Endothelial cell (in vitro differentiated cells): ENCODE results near the gene NOC4L. TPM values are rescaled to one million over a fixed set of nuclear protein-coding genes. Genes with fewer than 3 reads are reported as not detected.

Experiments used
- DNase-seq: peaks from one replicate; pipeline ENCODE4 v3.0.0; 2021; ENCODE audit warnings: low spot score
- H3K27ac Mint-ChIP-seq: one replicate; pipeline ENCODE4 v1.8.0; 2021; ENCODE audit warnings: mixed read lengths, inconsistent platforms; ENCODE audit not compliant: unreplicated experiment
- H3K27me3 Mint-ChIP-seq: one replicate; pipeline ENCODE4 v1.8.0; 2021; ENCODE audit warnings: mild to moderate bottlenecking, moderate library complexity, mixed read lengths, inconsistent platforms; ENCODE audit not compliant: unreplicated experiment
- H3K36me3 Mint-ChIP-seq: one replicate; pipeline ENCODE4 v1.8.0; 2021; ENCODE audit warnings: mild to moderate bottlenecking, low read depth, mixed read lengths, inconsistent platforms; ENCODE audit not compliant: unreplicated experiment
- H3K4me1 Mint-ChIP-seq: one replicate; pipeline ENCODE4 v1.8.0; 2021; ENCODE audit warnings: mild to moderate bottlenecking, mixed read lengths, inconsistent platforms; ENCODE audit not compliant: unreplicated experiment
- H3K4me3 Mint-ChIP-seq: one replicate; pipeline ENCODE4 v1.8.0; 2021; ENCODE audit warnings: mild to moderate bottlenecking, mixed read lengths, inconsistent platforms; ENCODE audit not compliant: unreplicated experiment
- H3K9me3 Mint-ChIP-seq: one replicate; pipeline ENCODE4 v1.8.0; 2021; ENCODE audit warnings: mixed read lengths, inconsistent platforms; ENCODE audit not compliant: unreplicated experiment
- total RNA-seq: library from RNA; stranded (reverse); fragmentation: NEBNext Ultra II Directional; extraction: Animal tissue kit (Norgen Biotek cat#: 25700); gene quantifications from one replicate; pipeline ENCODE4 v1.2.1, GENCODE V29; 2021; ENCODE audit not compliant: unreplicated experiment
- TF ChIP-seq, protein P1 (sequence below): fragments of 200-600 bp; sonication (generic); IDR thresholded peaks from one replicate; pipeline ENCODE4 v1.5.0; 2021; ENCODE audit warnings: antibody characterized with exemption; ENCODE audit not compliant: unreplicated experiment

NOC4L gene
- total RNA-seq, 1 donor from 2014 or later: 18.2 TPM

DNA sequence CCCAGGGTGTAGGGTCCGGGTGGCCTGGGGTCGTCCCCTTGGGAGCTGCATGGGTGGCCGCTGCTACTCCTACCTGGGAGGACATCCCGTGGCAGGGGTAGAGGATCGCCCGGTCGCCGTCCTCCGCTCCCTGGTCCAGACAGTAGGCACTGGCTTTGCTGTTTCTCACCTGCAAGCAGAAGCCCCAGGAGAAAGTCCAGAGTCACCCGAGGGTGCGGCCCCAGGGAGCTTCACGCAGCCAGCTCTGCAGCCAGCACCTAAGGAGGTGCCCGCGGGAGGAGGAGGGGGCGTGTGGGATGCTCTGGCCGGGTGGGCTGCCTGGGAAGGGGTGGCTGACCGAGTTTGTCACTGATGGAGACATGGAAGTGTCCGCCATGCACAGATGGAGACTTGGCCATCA lies 54.8 kb downstream of the NOC4L start:
- H3K27ac Mint-ChIP-seq: no peak overlapping the region
- H3K4me1 Mint-ChIP-seq: no peaks in the 10 kb centered on the region
- H3K36me3 Mint-ChIP-seq: no peaks in the 10 kb centered on the region
- no peak overlapping the region for H3K4me3 Mint-ChIP-seq
- DNase-seq: no peak
- TF ChIP-seq, protein P1, sequence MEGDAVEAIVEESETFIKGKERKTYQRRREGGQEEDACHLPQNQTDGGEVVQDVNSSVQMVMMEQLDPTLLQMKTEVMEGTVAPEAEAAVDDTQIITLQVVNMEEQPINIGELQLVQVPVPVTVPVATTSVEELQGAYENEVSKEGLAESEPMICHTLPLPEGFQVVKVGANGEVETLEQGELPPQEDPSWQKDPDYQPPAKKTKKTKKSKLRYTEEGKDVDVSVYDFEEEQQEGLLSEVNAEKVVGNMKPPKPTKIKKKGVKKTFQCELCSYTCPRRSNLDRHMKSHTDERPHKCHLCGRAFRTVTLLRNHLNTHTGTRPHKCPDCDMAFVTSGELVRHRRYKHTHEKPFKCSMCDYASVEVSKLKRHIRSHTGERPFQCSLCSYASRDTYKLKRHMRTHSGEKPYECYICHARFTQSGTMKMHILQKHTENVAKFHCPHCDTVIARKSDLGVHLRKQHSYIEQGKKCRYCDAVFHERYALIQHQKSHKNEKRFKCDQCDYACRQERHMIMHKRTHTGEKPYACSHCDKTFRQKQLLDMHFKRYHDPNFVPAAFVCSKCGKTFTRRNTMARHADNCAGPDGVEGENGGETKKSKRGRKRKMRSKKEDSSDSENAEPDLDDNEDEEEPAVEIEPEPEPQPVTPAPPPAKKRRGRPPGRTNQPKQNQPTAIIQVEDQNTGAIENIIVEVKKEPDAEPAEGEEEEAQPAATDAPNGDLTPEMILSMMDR: no peak
- H3K9me3 Mint-ChIP-seq: no peaks in the 10 kb centered on the region
- H3K27me3 Mint-ChIP-seq: peaks cover 4% of the 10 kb centered on the region

DNA sequence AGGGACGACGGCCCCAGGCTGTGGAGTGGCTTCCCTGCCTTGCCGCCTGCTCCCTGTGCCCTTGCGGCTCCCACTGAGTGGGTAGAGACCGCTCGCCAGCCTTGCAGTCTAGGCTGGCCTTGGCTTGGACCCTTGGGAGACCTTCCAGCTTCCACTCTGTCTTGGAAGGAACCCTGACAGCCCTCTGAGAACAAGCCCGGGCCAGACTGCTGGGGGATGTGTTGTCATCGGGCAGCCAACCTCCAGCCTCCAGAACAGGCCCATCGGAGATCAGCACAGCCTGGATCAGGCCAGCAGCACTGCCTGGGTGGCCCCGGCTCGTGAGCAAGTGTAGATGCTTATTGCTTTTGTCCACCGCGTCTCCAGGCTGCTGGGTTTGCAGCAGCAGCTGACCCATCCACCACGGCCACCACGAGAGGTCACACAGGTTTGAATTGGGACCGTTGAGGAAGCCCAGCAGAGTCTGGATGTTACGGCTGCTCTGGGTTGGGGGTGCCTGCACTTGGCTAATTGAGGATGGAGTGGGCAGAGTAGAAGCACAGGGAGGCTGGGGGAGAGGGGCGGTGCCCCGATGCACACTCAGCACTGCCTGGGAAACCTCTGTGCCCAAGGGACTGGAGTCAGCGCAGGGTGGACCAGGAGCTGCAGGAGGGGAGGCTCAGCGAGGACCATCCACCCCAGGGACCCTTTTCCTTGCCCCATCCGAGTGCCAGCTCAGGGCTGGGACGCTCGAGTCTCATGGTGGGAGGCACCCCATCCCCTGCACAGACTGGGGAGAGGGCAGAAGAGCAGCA lies 55.5 kb downstream of the NOC4L start:
- DNase-seq: no peak
- Mint-ChIP-seq H3K4me1 (no peaks in the 10 kb centered on the region), H3K27ac (no peak overlapping the region), H3K9me3 (no peaks in the 10 kb centered on the region), H3K36me3 (no peaks in the 10 kb centered on the region), H3K27me3 (peaks cover 6% of the 10 kb centered on the region), H3K4me3 (no peak overlapping the region)
- TF ChIP-seq, protein P1: no peak

DNA sequence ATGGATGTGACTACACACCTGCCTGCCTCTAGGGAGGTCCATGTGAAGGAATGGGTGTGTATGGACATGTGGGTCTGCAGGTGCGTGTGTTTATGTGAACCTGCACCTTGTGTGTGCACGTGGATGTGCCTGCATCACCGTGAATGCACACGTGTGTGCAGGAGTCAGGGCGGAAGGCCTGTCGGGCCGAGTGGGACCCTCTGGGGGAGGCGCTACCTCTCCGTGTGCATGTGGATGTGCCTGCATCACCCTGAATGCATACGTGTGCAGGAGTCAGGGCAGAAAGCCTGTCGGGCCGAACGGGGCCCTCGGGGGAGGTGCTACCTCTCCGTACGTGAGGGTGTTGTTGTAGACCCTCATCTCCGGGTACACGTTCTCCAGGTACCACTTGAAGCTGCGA lies 56.5 kb downstream of the NOC4L start:
- peaks cover 6% of the 10 kb centered on the region for H3K27me3 Mint-ChIP-seq
- no peak overlapping the region for H3K4me3 Mint-ChIP-seq
- H3K36me3 Mint-ChIP-seq: no peaks in the 10 kb centered on the region
- H3K27ac Mint-ChIP-seq: no peak overlapping the region
- H3K9me3 Mint-ChIP-seq: no peaks in the 10 kb centered on the region
- no peak for DNase-seq
- TF ChIP-seq, protein P1: no peak
- H3K4me1 Mint-ChIP-seq: no peaks in the 10 kb centered on the region

DNA sequence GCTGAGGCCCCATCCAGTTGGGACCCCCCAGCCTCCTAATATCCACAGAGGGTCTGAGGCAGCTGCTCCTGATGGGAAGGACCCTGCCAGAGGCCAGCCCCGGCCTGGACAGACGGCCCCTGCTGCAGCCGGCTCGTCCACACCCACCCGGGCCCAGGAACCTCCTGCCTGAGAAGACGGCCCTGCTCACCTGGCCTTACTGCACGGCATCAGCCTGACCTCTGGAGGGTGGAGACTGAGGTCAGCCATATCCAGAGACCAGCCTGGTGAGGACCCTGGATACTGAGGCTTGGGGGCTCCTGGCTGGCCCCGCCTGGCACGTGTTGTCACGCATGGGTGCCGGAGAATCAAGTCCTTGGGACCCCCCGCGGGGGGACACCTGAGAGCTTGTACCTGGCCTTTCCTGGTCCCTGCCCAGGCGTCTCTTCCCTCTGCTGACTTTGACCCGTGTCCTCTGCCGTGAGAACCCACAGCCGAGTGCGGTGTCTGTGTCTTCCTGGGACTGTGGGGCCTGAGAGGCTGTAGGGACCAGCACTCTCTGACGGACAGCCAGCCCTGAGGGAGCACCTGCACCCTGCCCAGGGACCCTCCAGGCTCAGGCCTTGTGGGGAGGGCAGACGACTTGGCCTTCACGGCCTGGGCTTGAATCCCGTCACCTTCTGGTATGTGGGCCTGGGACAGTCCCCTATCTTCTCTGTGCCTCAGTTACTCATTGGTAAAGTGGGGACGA lies 57.3 kb downstream of the NOC4L start:
- TF ChIP-seq, protein P1: no peak
- Mint-ChIP-seq H3K4me1 (no peaks in the 10 kb centered on the region), H3K36me3 (no peaks in the 10 kb centered on the region), H3K9me3 (no peaks in the 10 kb centered on the region), H3K4me3 (no peak overlapping the region), H3K27me3 (peaks cover 6% of the 10 kb centered on the region), H3K27ac (no peak overlapping the region)
- DNase-seq: no peak

Other genes starting within 250 kb of the NOC4L start
- gene ULK1, start 249.8 kb upstream of the NOC4L start, total RNA-seq: 53.7 TPM
- gene PUS1, start 215.2 kb upstream of the NOC4L start, total RNA-seq: 25.8 TPM
- 66.2 TPM for gene EP400, start 194.5 kb upstream of the NOC4L start, total RNA-seq
- 16.1 TPM for gene DDX51, start 138 bp upstream of the NOC4L start, total RNA-seq
- not detected for gene GALNT9, start 185.1 kb downstream of the NOC4L start, total RNA-seq